WERI-Rb-1 (cell line): ENCODE data around the gene PKD1L1.

Experiments used
- DNase-seq: peaks from one replicate; pipeline ENCODE4 v3.0.0-alpha.2; 2020
- H3K27ac ChIP-seq: fragments of 250-450 bp; sonication (Bioruptor Pico); 2 replicates; pipeline ENCODE4 v1.5.1; 2020; ENCODE audit warnings: mild to moderate bottlenecking, moderate library complexity
- H3K27me3 ChIP-seq: fragments of 250-450 bp; sonication (Bioruptor Pico); 2 replicates; pipeline ENCODE4 v1.5.1; 2021; ENCODE audit warnings: mild to moderate bottlenecking, low read depth, moderate library complexity; ENCODE audit not compliant: insufficient read depth, severe bottlenecking
- H3K36me3 ChIP-seq: fragments of 250-450 bp; sonication (Bioruptor Pico); 2 replicates; pipeline ENCODE4 v1.5.1; 2020; ENCODE audit warnings: mild to moderate bottlenecking, moderate library complexity
- H3K4me3 ChIP-seq: 2 replicates; pipeline ENCODE4 v1.5.1; 2011; ENCODE audit warnings: low read depth, mild to moderate bottlenecking, control low read depth, low read length
- H3K9me3 ChIP-seq: fragments of 250-450 bp; sonication (Bioruptor Pico); 2 replicates; pipeline ENCODE4 v1.5.1; 2021; ENCODE audit warnings: mild to moderate bottlenecking, moderate library complexity; ENCODE audit not compliant: severe bottlenecking
- CTCF ChIP-seq: IDR thresholded peaks from 2 replicates; pipeline ENCODE4 v1.5.1; 2011; ENCODE audit warnings: low read depth, mild to moderate bottlenecking, control low read depth, inconsistent platforms, low read length

PKD1L1 gene

GRCh38 chr7:47836503-47837202 is 111.6 kb downstream of the PKD1L1 start:
- Histone ChIP-seq H3K4me3 (no peak overlapping the region), H3K27ac (no peak overlapping the region), H3K36me3 (no peaks in the 10 kb centered on the region), H3K9me3 (no peaks in the 10 kb centered on the region), H3K27me3 (no peaks in the 10 kb centered on the region)
- DNase-seq: no peak
- no peak for TF ChIP-seq CTCF

GRCh38 chr7:47836080-47836479 is 112.2 kb downstream of the PKD1L1 start:
- Histone ChIP-seq H3K4me3 (no peak overlapping the region), H3K27ac (no peak overlapping the region), H3K27me3 (no peaks in the 10 kb centered on the region), H3K36me3 (no peaks in the 10 kb centered on the region), H3K9me3 (no peaks in the 10 kb centered on the region)
- no peak for DNase-seq
- TF ChIP-seq CTCF: no peak

- DNase-seq: no peak
- Histone ChIP-seq H3K4me3 (no peak overlapping the region), H3K36me3 (no peaks in the 10 kb centered on the region), H3K9me3 (no peaks in the 10 kb centered on the region), H3K27me3 (no peaks in the 10 kb centered on the region), H3K27ac (no peak overlapping the region)
- TF ChIP-seq CTCF: no peak
Observed at GRCh38 chr7:47833211-47833610, 115.1 kb downstream of the PKD1L1 start.

- no peak for TF ChIP-seq CTCF
- no peak for DNase-seq
- no peaks in the 10 kb centered on the region for H3K27me3 ChIP-seq
- H3K36me3 ChIP-seq: no peaks in the 10 kb centered on the region
- H3K9me3 ChIP-seq: no peaks in the 10 kb centered on the region
- H3K4me3 ChIP-seq: no peak overlapping the region
- no peak overlapping the region for H3K27ac ChIP-seq
Observed at GRCh38 chr7:47832105-47832715, 116.1 kb downstream of the PKD1L1 start.

GRCh38 chr7:47830015-47830414 is 118.3 kb downstream of the PKD1L1 start:
- H3K36me3 ChIP-seq: no peaks in the 10 kb centered on the region
- no peaks in the 10 kb centered on the region for H3K27me3 ChIP-seq
- H3K27ac ChIP-seq: no peak overlapping the region
- no peaks in the 10 kb centered on the region for H3K9me3 ChIP-seq
- no peak for DNase-seq
- H3K4me3 ChIP-seq: no peak overlapping the region
- TF ChIP-seq CTCF: no peak
